Dedifferentiated amniotic fluid mesenchymal stem cell (primary cell): ENCODE measurements around the gene DMXL1.

ENCODE experiments used
- DNase-seq: peaks from one replicate; pipeline ENCODE4 v3.0.0-alpha.2; 2016; ENCODE audit errors: extremely low spot score

DMXL1 gene

GRCh38 chr5:119270960-119271757 is 200.3 kb downstream of the DMXL1 start:
- DNase-seq = no peak

GRCh38 chr5:119271758-119272730 is 201.2 kb downstream of the DMXL1 start:
- no peak for DNase-seq

DNA sequence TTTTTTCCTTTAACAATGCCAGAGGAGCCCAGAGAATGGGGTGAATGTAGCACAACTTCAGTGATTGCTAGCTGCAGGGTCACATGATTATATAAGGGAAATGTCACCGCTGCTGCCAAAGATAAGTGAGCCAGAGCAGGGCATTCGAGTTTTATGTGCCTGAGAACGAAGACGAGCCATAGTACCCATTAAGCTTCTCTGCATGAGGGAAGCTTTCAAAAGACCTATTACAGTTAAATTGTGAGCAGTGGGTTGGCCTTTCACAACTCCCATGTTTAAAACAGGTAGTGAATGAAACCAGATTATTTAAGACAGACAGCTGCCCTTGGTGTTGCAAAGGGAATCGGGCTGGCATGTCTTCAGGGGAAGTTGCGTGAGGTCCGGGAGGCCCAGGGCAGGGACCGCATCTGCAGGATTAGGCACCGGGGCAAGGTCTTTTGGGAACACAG is 202.5 kb downstream of the DMXL1 start:
- DNase-seq = no peak

- DNase-seq = no peak
Observed at GRCh38 chr5:119274030-119274766, 203.3 kb downstream of the DMXL1 start.

DNA sequence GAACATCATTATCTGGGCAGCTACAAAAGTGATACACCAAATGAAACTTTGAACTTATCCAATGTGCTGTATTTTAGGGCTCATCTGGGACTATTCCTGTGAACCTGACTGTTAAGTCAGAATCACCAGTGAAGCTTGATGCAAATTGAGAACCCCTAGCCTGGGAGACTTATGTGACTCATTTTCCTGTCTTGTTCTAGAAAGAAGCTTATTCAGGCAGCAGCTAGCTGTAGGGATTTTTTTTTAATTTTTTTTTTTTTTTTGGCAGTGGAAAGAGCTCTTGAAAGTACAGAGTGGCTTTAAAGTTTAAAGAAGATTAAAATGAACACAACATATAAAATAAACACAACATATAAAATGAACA is 203.9 kb downstream of the DMXL1 start:
- DNase-seq = peak; percentile 51

DNA sequence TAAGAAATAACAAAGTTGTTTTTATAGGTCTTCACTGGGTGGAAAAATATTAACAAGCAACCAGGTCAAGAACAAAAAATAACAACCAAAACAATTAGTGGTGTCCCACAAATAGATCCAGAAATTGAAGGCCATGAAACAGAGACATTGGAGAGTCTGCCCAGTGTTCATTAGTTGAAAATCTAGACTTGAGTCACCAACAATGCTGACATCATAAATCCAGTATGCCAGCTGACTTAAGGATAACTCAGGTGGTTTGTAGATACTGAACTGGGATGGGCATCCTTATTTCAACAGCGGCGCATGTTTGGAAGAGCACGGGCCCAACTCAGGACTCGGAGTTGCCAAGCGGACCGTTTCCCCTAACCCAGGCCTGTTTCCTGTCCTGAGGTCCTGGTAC is 204.3 kb downstream of the DMXL1 start:
- peak; percentile 31 for DNase-seq

DNA sequence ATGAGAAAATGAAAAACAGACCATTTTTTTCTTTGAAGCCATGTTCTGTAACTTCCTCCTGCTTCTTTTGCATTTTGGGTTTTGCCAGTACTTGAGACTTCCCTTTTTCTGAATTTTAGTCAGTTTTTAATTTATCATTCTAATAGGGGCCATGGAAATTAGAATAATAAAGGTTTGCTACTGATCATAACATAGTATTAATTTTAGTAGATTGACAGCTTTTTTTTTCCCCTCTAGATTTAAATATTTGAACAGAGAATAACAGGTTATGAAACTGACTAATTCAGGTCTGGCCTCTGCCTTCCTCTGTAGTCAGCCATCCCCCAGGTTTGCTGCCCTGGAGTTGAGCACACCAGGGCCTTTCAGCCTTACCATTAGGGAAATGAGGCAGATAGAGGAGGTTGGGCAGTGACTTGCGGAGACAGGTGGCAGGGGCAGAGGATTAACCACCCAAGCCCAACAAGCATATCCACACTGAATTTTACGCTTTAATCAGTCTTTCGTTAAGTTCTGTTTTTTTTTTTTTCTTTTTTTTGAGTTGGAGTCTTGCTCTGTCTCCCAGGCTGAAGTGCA is 204.8 kb downstream of the DMXL1 start:
- no peak for DNase-seq

GRCh38 chr5:119276978-119277377 is 206.1 kb downstream of the DMXL1 start:
- DNase-seq = no peak

DNA sequence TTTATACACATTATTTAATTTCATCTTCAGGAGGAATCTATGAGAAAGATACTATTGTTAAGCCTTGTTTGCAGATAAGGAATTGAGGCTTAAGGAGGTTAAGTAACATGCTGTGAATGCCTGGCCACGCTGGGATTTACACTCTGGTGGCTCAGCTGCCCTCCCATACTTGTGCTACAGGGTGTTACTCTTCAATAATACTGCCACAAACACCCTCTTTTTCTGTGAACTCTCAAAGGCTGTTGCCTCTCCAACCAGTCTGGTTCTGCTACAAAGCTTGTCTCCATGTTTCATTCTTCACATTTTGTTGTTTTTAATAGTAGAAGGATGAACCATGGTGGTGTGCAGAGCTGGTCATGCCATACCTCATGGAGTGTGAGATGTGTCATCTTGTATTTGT is 208.2 kb downstream of the DMXL1 start:
- DNase-seq = no peak

DNA sequence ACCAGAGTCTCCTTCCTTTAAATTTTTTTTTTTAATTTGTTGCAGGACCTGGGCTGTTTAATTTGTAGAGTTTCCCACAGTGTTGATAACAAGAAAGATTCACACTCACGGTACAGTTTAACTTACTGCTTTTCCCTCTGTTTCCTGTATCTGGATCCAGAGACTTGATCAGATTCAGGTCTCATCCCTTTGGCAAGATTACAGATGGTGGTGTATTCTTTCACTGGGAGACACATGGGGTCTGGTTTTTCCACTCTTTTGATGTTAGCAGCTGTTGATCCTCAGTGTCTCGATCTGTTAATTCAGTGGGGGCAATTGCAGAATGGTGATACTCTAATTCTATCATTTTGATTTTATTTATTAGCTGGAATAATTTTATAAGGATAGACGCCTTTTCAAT is 209.5 kb downstream of the DMXL1 start:
- no peak for DNase-seq

DNA sequence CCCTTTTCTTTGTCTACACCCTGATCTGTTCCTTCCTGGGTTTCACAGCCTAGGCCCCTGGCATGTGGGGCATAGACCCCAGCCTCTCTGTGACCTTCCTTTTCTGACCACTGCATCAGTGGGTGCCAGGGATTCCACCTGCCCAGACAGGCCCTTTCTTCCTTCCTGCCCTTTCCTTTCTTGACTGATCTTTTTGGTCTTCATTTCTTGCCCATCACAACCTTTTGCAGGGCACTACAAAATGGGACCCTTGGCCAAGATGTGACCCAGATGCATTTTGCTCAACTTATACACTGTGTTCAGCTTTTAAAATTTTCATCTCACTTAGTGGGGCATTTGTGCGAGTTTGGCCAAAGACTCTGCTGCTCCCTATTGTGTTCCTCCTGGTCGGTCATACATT is 211.7 kb downstream of the DMXL1 start:
- no peak for DNase-seq

GRCh38 chr5:119284031-119284430 is 213.1 kb downstream of the DMXL1 start:
- DNase-seq = no peak

GRCh38 chr5:119285070-119285916 is 214.4 kb downstream of the DMXL1 start:
- no peak for DNase-seq

GRCh38 chr5:119286511-119287488 is 215.9 kb downstream of the DMXL1 start:
- no peak for DNase-seq

- DNase-seq = no peak
Observed at GRCh38 chr5:119287547-119288111, 216.7 kb downstream of the DMXL1 start.

DNA sequence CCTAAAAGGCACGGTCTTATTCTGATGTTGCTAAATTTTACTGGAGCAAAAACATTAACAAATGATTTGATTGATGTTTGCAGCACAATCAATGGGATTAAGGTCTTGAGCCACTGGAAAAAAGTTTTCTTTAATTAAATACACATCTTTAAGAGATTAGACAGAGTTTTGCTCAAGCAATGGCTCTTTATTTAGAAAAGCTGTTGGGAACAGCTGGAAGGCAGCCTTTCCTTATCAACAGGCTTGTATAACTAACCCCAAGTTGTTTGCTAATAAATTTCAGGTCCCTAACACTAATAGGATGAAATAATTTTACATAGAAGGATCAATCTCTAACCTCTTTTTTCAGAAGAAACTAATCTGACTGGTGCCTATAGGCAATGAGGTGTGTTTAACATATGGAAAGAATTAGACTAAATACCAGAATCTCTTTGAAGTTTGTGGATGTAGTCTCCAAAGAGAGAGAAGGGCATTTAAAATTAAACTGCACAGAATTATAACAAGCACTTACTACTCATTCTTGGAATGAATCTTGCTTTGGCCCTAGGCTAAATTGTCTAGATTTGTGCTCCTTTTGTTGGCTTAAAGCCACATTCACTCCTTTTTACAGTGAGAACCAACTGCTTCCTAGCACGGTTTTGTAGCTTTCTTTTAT is 217.6 kb downstream of the DMXL1 start:
- peak; percentile 61 for DNase-seq

DNA sequence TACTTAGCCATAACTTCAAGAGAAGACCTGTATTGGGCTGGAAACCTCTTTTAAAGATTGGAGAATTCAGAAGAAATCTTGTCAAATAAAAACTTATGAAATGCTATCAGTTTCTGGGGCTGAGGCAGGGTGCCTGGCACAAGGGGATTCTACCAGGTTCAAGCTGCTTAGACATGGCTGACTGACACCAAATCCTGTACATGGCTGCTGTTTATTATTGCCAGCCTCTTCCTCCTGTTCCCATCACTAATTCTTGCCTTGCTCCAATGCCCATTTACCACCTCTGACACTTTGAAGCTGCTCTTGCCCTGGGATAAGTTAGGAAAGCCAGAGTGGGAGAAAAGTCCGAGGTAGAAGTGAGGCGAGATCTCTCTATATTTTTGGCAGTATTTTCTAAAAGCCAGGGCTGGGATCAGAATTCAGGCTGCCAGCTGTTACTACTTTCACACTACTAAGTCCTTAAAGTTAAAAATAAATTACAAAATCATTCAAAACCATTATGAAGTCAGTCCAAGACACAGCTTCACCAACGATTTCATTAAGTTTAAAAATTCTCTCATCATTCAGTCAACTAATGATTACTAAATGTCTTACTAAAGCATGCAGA is 218.7 kb downstream of the DMXL1 start:
- no peak for DNase-seq

- DNase-seq = no peak
Observed at GRCh38 chr5:119290161-119290569, 219.3 kb downstream of the DMXL1 start.
